ENCODE data around the gene RYR3.

Gene RYR3

GRCh38 chr15:33851079-33851478 lies 540.3 kb downstream of the RYR3 start:
- DNase-seq = no peak

DNA sequence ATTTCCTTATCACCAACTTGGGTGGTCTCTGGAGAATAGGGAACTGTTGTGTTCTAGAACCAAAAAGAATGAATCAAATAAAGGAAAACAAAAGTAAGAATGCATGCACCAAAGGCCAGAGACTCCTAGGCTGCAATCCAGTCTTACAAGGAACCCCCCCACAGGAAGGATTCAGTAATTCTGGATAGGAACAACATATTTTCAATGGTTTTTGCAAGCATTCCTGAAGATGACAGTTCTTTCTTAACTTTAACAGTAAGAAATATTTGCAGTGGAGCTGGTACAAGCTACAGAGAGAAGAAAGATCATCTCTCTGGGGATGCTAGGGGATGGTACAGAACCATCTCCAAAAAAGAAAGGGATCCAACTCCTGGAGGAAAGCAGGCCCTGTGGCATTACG lies 541.3 kb downstream of the RYR3 start:
- no peak for DNase-seq

DNA sequence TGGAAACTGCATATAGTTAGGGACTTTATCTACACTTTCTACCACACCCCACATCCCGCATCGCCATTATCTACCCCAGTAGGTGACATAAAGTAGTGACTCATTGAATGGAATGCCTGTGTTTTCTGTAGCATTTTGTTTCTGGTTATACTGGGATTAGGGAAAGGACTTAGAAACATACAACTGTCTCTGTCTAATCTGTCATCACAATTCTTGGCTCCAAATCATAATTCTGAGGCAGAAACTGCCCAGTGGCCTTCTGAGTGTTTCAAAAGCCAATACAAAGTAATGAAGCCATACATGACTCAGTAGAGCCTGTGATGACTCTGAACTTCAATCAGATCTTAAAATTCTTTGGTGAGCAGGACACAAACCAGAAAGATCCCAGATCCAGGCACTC lies 541.8 kb downstream of the RYR3 start:
- DNase-seq = no peak

DNA sequence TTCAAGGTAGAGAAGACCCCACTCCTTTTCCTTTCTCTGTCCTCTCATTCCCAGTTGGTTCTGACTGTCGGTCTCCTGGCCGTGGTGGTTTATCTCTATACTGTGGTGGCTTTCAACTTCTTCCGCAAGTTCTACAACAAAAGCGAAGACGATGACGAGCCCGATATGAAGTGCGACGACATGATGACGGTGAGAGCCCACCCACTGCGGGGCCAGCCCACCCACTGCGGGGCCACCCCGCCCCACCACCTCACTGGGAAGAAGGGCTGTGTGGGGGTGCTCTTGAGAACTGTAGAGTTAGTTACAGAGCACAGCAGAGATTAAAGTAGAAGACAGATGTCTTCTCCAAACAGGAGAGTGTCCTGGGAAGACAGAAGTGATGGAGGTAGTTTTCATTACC lies 547.0 kb downstream of the RYR3 start:
- DNase-seq = no peak

DNA sequence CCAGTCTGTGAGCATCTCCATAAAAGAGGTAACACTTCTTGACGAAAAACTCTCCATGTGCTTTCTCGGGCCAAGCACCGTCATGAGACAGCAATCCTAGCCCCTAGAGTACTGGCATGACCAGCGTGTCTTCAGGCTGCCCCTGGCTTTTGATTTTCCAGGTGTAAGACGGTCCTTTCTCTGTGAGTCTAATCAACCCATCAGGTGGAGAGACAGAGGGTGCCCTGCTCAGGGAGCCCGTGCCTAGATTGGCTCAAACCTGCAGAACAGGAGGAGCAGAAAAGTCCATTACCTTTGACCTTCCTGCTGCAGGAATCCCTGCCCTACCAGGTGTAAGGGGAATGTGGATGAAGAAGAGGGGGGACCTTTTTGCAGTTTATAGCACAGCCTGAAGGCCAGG lies 548.1 kb downstream of the RYR3 start:
- DNase-seq = no peak

- DNase-seq = no peak
Measured at GRCh38 chr15:33859992-33860545, 549.3 kb downstream of the RYR3 start.

- DNase-seq = no peak
Measured at GRCh38 chr15:33860754-33861153, 550.0 kb downstream of the RYR3 start.

GRCh38 chr15:33864360-33865075 lies 553.8 kb downstream of the RYR3 start:
- DNase-seq = no peak

GRCh38 chr15:33865416-33865815 lies 554.6 kb downstream of the RYR3 start:
- DNase-seq = no peak

DNA sequence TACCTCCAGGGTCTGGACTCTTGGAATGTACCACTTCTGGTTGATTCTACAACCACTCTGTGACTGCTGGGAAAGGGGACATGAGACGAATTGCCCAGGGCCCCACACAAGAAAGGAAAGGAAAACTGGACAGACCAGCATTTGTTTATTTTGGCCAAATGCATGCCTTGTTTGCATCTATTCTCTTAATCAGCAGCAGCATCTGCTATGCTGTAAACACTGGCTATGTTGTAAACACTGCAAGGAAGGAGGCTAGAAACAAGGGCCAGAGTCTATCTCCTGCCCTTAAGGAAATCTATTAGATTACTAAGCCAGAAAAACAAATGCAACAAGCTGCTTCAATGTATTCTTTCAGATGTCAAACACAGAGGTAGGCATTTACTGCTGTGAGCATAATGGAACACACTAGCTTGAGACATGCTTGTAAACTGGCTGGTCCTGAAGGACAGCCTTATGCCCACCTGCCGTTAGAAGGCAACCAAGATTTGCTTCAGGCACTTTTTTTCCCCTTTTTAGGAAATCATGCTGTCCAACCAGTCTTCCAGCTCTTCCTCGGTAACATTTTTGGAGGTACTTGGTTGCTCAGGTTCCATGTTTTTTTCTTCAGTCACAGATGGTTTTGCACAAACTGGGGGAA lies 555.5 kb downstream of the RYR3 start:
- DNase-seq = peak in 1 of 3 experiments; percentile 46

DNA sequence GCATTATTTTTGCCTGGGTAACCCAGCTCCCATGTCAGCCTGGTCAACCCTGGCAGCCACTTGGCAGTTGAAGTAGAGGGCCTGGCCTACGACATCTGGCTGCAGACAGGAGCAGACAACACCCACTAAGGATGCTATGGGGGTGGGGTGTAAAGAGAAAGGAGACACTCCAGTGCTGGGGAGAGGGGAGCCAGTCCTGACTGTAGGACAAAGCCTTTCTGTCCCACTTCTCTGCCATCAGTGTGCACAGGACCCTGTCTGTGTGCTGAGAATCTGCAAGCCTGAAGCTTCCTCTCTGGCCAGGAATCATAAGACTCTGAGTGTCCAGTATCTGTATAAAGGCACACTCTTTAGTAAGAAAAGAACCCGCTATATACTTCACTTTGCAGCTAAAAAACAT lies 561.2 kb downstream of the RYR3 start:
- peak in 2 of 3 experiments; percentile 1 to 37 for DNase-seq

- no peak for DNase-seq
Measured at GRCh38 chr15:33872416-33873106, 561.8 kb downstream of the RYR3 start.

- DNase-seq = no peak
Measured at GRCh38 chr15:33874156-33874555, 563.4 kb downstream of the RYR3 start.

DNA sequence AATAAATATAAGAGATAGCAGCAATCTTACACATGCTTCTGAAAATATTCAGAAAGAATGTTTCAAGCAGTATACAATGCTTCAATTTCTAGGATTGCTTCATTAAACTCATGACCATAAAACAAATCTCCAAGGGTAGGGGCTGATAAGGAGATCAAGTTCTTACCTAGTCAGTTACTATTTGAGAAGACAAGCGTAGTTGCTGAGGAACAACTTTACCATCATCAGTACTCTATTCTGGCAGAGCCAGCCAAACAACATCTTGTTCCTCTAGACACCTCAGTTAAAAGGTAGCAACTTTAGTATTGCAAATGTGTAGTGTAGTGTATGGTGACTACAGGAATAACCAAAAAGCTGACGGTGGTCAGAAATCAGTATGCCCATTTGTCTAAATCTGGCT lies 572.2 kb downstream of the RYR3 start:
- no peak for DNase-seq

DNA sequence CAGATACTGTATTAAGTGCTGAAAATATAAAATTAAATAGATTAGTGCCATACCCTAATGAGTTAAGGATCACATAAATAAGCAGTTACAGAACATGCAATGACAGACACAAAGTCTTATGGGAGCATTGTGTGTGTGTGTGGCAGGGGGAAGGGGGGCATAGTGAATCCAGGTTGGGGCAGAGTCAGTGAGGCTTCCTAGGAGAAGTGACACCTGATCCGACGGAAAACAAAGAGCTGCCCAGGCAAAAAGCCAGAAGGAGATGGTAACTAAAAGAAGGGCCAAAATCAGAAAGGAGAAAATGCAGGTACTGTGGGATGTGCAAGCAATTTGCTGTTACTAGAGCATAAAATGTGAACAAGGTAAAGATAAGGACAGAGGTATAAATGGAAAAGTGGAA lies 577.4 kb downstream of the RYR3 start:
- DNase-seq = peak in 2 of 3 experiments; percentile 54 to 59

DNA sequence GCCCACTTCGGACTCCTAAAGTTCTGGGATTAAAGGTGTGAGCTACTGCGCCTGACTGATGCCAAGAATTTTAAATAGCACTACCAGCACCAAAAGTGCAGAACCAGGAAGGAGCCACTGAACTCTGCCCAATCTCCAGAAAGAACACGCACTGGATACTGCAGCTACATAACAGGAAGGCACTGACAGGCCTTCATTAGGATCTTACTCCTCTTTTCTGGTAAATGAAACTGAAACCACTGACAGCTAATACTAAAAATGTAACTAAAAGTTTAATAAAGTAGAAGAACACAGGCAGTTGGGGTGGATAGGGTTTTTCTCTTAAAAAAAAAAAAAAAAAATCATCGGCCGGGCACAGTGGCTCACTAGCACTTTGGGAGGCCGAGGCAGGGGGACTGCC lies 583.4 kb downstream of the RYR3 start:
- no peak for DNase-seq

DNA sequence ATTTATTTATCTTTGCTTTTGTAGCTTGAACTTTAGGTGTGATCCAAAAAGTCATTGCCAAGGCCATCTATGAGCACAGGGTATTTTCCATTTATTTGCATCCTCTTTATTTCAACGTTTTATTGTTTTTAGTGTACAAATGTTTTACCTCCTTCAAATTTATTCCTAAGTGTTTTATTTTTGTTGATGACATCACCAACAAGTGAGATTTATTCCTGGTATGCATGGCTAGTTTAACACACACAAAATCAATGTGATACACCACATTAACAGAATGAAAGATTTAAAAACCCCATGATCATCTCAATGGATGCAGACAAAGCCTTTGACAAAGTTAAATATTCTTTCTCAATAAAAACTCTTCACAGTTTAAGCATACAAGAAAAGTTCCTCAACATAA lies 591.3 kb downstream of the RYR3 start:
- no peak for DNase-seq

DNA sequence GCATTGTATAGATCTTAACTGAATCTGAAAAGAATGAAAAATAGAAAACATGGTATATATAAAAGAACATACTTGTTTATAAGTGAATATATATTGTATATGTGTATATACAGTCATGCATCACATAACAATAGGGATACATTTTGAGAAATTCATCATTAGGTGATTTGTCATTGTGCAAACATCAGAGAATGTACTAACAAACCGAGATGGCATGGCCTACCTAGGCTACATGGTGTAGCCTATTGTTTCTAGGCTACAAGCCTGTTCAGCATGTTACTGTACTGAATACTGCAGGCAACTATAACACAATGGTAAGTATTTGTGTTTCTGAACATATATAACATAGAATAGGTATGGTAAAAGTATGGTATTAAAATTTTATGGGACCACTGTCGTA lies 592.9 kb downstream of the RYR3 start:
- no peak for DNase-seq

GRCh38 chr15:33907326-33907725 lies 596.6 kb downstream of the RYR3 start:
- no peak for DNase-seq

DNA sequence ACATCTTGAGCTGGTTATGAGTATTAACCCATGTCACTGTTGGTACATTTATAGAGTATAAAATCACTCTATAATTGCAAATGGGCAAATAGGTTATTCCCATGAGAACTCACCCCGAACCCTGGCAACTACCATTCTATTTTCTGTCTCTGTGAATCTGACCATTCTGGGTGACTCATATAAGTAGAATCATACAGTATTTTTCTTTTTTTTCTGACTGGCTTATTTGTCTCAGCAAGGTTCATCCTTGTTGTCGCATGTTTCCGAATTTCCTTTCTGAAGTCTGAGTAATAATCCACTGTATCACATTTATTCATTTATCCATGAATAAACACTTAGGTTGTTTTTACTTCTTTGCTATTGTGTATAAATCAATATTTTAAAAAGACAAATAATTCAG lies 597.6 kb downstream of the RYR3 start:
- no peak for DNase-seq

- no peak for DNase-seq
Measured at GRCh38 chr15:33910741-33911140, 600.0 kb downstream of the RYR3 start.

GRCh38 chr15:33912326-33912725 lies 601.6 kb downstream of the RYR3 start:
- DNase-seq = peak in 1 of 3 experiments; percentile 61

DNA sequence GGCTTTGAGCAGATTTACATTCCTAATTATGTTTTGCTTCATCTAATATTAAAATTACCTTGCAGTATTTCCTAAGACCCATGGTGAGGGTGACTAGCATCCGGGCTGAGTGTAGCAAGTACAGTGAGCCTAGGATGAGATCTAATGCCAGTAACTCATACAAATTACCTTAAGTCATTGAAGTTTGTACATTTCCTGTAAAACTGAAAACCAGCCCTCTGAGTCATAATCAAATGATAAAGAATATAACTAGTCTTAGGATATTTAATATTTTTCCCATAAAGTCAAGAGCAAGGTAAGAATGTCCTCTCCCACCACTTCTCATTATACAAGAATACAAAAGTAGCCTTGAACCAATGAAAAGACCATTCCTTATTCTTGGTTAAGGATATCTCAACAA lies 602.7 kb downstream of the RYR3 start:
- DNase-seq = no peak
